ENCODE data around the gene NCBP3. TPM values are rescaled to one million over a fixed set of nuclear protein-coding genes. Genes with fewer than 3 reads are reported as not detected.
"Not testable (repeated sequence)": the region's sequence is repeated elsewhere in the genome, so short reads cannot be mapped to it uniquely, and the experiment has no call there.

Gene NCBP3
- total and polyA plus RNA-seq, 4 donors, result 23.8 to 63.2 (median 44.2) TPM

GRCh38 chr17:3852561-3852960 lies 6.5 kb upstream of the NCBP3 start:
- H3K4me1 ChIP-seq (ENCODE audit: control insufficient read depth, insufficient read depth, low read length), result no peaks in the 10 kb centered on the region
- DNase-seq (ENCODE audit: low read depth in 4 of 6, low spot score in 6 of 6), result no peak
- no peak overlapping the region for H3K27ac ChIP-seq (ENCODE audit: low read depth, low read length)
- no peaks in the 10 kb centered on the region for H3K36me3 ChIP-seq (ENCODE audit: control insufficient read depth, insufficient read depth, low read length)
- no peak overlapping the region for H3K4me3 ChIP-seq (ENCODE audit: low read depth, low read length)
- H3K27me3 ChIP-seq (ENCODE audit: control insufficient read depth, insufficient read depth, low read length), result no peaks in the 10 kb centered on the region
- no peaks in the 10 kb centered on the region for H3K9me3 ChIP-seq (ENCODE audit: control insufficient read depth, insufficient read depth, low read length)
- WGBS (ENCODE audit: insufficient coverage), result 90% methylated on average over 10 of the region's 10 CpGs

DNA sequence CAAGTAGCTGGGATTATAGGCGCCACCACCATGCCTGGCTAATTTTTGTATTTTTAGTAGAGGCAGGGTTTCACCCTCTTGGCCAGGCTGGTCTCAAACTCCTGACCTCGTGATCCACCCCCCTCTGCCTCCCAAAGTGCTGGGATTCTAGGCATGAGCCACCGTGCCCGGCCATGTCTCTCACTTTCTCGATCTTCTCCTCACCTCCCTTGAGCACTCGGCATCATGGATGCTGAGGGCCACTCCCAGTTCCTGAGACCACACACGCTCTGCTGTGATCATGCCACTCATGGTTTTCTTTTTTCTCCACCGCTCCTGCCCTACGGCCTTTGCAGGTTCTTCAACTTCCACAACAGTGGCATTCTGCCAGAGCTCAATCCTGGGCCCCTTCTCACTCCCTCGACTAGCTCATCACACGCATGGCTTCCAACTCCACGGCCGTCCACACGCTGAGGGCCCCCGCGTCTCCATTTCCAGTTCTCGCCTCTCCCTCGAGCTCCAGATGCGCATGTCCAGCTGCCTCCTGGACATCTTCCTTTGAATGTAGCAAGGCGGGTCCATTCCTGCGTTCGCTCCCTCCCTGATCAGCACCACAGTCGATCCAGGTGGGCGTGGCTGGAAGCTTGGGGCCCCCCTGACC lies 5.5 kb upstream of the NCBP3 start:
- no peaks in the 10 kb centered on the region for H3K4me1 ChIP-seq (ENCODE audit: control insufficient read depth, insufficient read depth, low read length)
- H3K27ac ChIP-seq (ENCODE audit: low read depth, low read length), result no peak overlapping the region
- H3K9me3 ChIP-seq (ENCODE audit: control insufficient read depth, insufficient read depth, low read length), result no peaks in the 10 kb centered on the region
- no peaks in the 10 kb centered on the region for H3K36me3 ChIP-seq (ENCODE audit: control insufficient read depth, insufficient read depth, low read length)
- no peaks in the 10 kb centered on the region for H3K27me3 ChIP-seq (ENCODE audit: control insufficient read depth, insufficient read depth, low read length)
- WGBS (ENCODE audit: insufficient coverage), result 83% methylated on average over 23 of the region's 24 CpGs
- no peak overlapping the region for H3K4me3 ChIP-seq (ENCODE audit: low read depth, low read length)
- no peak for DNase-seq (ENCODE audit: low read depth in 4 of 6, low spot score in 6 of 6)

DNA sequence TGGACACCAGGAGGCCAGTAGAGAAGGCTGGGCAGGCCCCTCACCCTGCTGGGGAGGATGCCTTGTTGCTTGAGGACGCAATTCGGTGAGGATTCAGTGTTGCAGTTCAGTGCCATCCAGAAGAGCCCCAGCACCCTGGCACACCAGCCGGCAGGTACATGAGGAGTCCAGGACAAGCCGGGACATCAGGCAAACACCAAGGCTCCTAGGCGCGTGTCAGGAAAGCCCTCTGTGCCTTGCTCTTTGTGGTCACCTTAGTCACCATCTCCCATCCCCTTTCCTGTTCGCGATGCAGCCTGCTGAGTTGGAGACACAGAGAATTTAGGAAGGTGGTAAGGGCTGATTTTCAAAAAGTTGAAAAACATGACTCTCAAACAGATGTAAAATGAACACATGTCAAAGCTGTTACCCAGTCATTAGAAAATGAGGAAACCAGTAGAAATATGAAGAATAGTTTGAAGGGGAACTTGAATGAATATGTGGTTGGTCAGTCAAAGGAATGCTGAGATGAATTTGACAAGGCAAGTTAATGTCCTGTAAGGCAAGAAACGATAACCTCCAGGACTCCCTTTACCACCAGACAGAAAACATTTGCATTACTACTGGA lies 2.3 kb upstream of the NCBP3 start:
- peaks cover 10% of the 10 kb centered on the region for H3K4me1 ChIP-seq (ENCODE audit: control insufficient read depth, insufficient read depth, low read length)
- no peaks in the 10 kb centered on the region for H3K27me3 ChIP-seq (ENCODE audit: control insufficient read depth, insufficient read depth, low read length)
- WGBS (ENCODE audit: insufficient coverage), result 78% methylated on average over 6 of the region's 9 CpGs
- no peak overlapping the region for H3K27ac ChIP-seq (ENCODE audit: low read depth, low read length)
- DNase-seq (ENCODE audit: low read depth in 4 of 6, low spot score in 6 of 6), result no peak
- no peaks in the 10 kb centered on the region for H3K9me3 ChIP-seq (ENCODE audit: control insufficient read depth, insufficient read depth, low read length)
- H3K36me3 ChIP-seq (ENCODE audit: control insufficient read depth, insufficient read depth, low read length), result peaks cover 12% of the 10 kb centered on the region
- no peak overlapping the region for H3K4me3 ChIP-seq (ENCODE audit: low read depth, low read length)

DNA sequence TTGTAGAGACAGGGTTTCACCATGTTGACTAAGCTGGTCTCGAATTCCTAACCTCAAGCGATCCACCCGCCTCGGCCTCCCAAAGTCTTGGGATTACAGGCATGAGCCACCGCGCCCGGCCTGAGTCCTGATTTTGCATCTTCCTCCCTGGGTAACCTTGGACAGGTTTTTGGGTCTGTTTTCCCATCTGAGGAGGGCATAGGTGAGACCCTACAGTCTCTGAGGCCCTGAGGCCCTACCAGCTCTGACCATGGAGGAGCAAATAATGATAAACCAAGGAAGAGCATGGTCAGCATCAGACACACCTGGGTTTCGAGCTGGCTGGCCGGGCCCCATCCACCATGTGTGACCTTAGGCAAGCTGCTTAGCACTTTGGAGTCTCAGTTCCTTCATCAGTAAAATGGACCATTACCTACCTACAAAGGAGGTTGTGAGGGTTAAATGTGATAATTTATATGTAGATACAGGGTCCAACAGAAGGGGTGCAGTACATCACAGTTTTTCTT lies 1.2 kb upstream of the NCBP3 start:
- Histone ChIP-seq H3K4me1 (ENCODE audit: control insufficient read depth, insufficient read depth, low read length) (peaks cover 10% of the 10 kb centered on the region), H3K27me3 (ENCODE audit: control insufficient read depth, insufficient read depth, low read length) (no peaks in the 10 kb centered on the region), H3K9me3 (ENCODE audit: control insufficient read depth, insufficient read depth, low read length) (no peaks in the 10 kb centered on the region), H3K4me3 (ENCODE audit: low read depth, low read length) (no peak overlapping the region), H3K27ac (ENCODE audit: low read depth, low read length) (no peak overlapping the region), H3K36me3 (ENCODE audit: control insufficient read depth, insufficient read depth, low read length) (peaks cover 19% of the 10 kb centered on the region)
- 94% methylated on average over 7 of the region's 9 CpGs for WGBS (ENCODE audit: insufficient coverage)
- DNase-seq (ENCODE audit: low read depth in 4 of 6, low spot score in 6 of 6), result no peak

DNA sequence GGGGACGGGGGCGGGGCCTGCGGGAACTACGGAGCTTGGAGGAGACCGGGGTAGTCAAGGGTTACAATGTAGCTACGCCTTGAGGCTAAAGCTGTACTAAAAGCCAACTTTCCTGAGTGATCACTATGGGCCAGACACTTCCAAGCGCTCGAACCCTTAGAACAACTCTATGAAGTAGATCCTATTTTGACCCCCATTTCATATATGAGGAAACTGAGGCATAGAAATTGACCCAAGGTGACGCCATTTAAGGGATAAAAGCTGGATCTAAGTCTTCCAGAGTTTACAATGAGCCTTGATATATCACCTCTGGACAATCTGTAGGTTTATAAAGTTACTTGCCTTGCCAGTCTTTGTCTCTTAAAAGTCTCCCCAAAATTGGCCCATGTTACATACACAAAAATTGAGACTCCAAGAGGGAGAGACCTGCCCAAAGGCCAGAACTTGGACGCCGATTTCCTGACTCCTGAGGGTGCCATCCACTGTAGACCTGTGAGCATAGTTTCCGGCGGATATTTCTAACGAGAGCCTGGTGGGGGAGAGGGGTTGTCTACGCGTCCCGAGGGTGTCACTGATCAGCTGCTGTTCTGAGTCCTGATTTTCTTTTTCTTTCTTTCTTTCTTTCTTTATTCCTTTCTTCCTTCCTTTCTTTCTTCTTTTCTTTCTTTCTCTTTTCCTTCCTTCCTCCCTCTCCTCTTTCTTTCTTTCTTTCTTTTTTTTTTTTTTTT lies 555 bp upstream of the NCBP3 start:
- Histone ChIP-seq H3K9me3 (ENCODE audit: control insufficient read depth, insufficient read depth, low read length) (no peaks in the 10 kb centered on the region), H3K4me3 (ENCODE audit: low read depth, low read length) (peak overlapping the region; percentile 31), H3K36me3 (ENCODE audit: control insufficient read depth, insufficient read depth, low read length) (peaks cover 23% of the 10 kb centered on the region), H3K4me1 (ENCODE audit: control insufficient read depth, insufficient read depth, low read length) (peaks cover 10% of the 10 kb centered on the region), H3K27ac (ENCODE audit: low read depth, low read length) (no peak overlapping the region), H3K27me3 (ENCODE audit: control insufficient read depth, insufficient read depth, low read length) (no peaks in the 10 kb centered on the region)
- DNase-seq (ENCODE audit: low read depth in 4 of 6, low spot score in 6 of 6), result no peak
- WGBS (ENCODE audit: insufficient coverage), result 44% methylated on average over 10 of the region's 17 CpGs

GRCh38 chr17:3845291-3845620 lies 790 bp downstream of the NCBP3 start:
- peak in 1 of 6 donors; percentile 13 for DNase-seq (ENCODE audit: low read depth in 4 of 6, low spot score in 6 of 6)
- H3K4me1 ChIP-seq (ENCODE audit: control insufficient read depth, insufficient read depth, low read length), result peaks cover 10% of the 10 kb centered on the region
- peak overlapping the region; percentile 77 for H3K4me3 ChIP-seq (ENCODE audit: low read depth, low read length)
- H3K9me3 ChIP-seq (ENCODE audit: control insufficient read depth, insufficient read depth, low read length), result no peaks in the 10 kb centered on the region
- peaks cover 29% of the 10 kb centered on the region for H3K36me3 ChIP-seq (ENCODE audit: control insufficient read depth, insufficient read depth, low read length)
- H3K27ac ChIP-seq (ENCODE audit: low read depth, low read length), result peak overlapping the region; percentile 80
- 0% methylated on average over 7 of the region's 8 CpGs for WGBS (ENCODE audit: insufficient coverage)
- no peaks in the 10 kb centered on the region for H3K27me3 ChIP-seq (ENCODE audit: control insufficient read depth, insufficient read depth, low read length)

- H3K4me3 ChIP-seq (ENCODE audit: low read depth, low read length); H3K4me1 ChIP-seq (ENCODE audit: control insufficient read depth, insufficient read depth, low read length); H3K9me3 ChIP-seq (ENCODE audit: control insufficient read depth, insufficient read depth, low read length); DNase-seq (ENCODE audit: low read depth in 4 of 6, low spot score in 6 of 6); H3K27ac ChIP-seq (ENCODE audit: low read depth, low read length); H3K27me3 ChIP-seq (ENCODE audit: control insufficient read depth, insufficient read depth, low read length): not testable (repeated sequence)
- 90% methylated on average over 4 of the region's 19 CpGs for WGBS (ENCODE audit: insufficient coverage)
- H3K36me3 ChIP-seq (ENCODE audit: control insufficient read depth, insufficient read depth, low read length), result peaks cover 32% of the 10 kb centered on the region
Observed at GRCh38 chr17:3844556-3844955, 1.5 kb downstream of the NCBP3 start.

DNA sequence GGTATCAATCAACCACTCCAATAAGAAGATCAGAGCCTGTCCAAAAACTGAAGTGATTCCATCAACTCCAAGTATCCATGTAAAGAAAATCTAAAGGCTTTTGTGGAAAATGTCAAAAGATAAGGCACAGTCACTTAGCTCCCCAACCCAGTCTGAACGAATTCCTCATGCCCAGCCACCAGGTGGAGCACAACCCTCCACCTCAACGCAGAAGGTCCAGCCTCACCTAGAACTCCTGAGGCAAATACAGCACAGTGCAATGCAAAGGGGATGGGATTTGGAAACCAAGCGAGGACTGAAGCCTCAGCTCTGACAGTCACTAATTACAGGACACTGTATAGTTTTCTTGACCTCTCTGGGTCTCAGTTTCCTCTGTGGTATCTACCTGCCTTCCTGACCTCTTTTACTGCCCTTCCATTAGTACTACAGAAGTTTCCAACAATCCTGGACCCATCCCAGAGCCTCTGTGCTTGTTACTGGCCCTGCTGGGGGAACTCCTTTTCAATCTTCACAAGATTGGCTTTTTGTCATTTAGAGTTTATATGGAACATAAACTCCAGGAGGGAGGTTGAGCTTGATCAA lies 2.0 kb downstream of the NCBP3 start:
- no peak overlapping the region for H3K27ac ChIP-seq (ENCODE audit: low read depth, low read length)
- no peaks in the 10 kb centered on the region for H3K27me3 ChIP-seq (ENCODE audit: control insufficient read depth, insufficient read depth, low read length)
- peaks cover 10% of the 10 kb centered on the region for H3K4me1 ChIP-seq (ENCODE audit: control insufficient read depth, insufficient read depth, low read length)
- DNase-seq (ENCODE audit: low read depth in 4 of 6, low spot score in 6 of 6), result no peak
- no peak overlapping the region for H3K4me3 ChIP-seq (ENCODE audit: low read depth, low read length)
- no peaks in the 10 kb centered on the region for H3K9me3 ChIP-seq (ENCODE audit: control insufficient read depth, insufficient read depth, low read length)
- WGBS (ENCODE audit: insufficient coverage), result 100% methylated on average over 1 of the region's 3 CpGs
- H3K36me3 ChIP-seq (ENCODE audit: control insufficient read depth, insufficient read depth, low read length), result peaks cover 37% of the 10 kb centered on the region

DNA sequence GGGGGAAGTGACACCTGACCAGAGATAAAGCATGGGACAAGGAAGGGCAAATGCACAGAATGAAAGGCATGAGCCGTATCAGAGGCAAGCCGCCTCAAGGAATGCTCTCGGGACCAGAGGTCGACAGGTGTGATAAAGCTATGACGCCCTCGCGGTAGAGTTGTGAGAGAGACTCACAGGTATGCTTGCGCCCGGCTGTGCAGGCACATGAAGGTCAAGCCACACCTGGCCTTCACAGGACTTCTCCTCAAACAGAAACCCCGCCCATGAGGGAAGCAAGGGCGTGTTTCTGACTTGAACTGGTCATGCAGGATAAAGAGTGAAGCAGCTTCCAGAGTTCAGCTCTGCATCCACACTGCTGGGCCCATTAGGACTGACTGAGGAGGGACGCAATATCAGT lies 7.8 kb downstream of the NCBP3 start:
- 97% methylated on average over 11 of the region's 12 CpGs for WGBS (ENCODE audit: insufficient coverage)

More for the DNA sequence above, 7.8 kb downstream of the NCBP3 start:
- Histone ChIP-seq H3K9me3 (ENCODE audit: control insufficient read depth, insufficient read depth, low read length) (no peaks in the 10 kb centered on the region), H3K36me3 (ENCODE audit: control insufficient read depth, insufficient read depth, low read length) (peaks cover 51% of the 10 kb centered on the region), H3K4me1 (ENCODE audit: control insufficient read depth, insufficient read depth, low read length) (no peaks in the 10 kb centered on the region), H3K4me3 (ENCODE audit: low read depth, low read length) (no peak overlapping the region), H3K27ac (ENCODE audit: low read depth, low read length) (no peak overlapping the region), H3K27me3 (ENCODE audit: control insufficient read depth, insufficient read depth, low read length) (no peaks in the 10 kb centered on the region)
- no peak for DNase-seq (ENCODE audit: low read depth in 4 of 6, low spot score in 6 of 6)
